K562 (cell line): Measurements from ENCODE around the gene CHD2. TPM values are rescaled to one million over a fixed set of nuclear protein-coding genes. Genes with fewer than 3 reads are reported as not detected.

Experiments
- ARHGAP35 ChIP-seq: fragments of 450-650 bp; IDR thresholded peaks from 2 replicates; pipeline ENCODE4 v1.6.1; 2018; ENCODE audit not compliant: partially characterized antibody
- ATF2 ChIP-seq: sonication (generic); formaldehyde crosslinking; IDR thresholded peaks from 2 replicates; pipeline ENCODE4 v1.8.1; 2022; ENCODE audit warnings: missing genetic modification reagents
- BRCA1 ChIP-seq, 2 experiments: fragments of 450-650 bp in 1 of 2; sonication (generic) in 1 of 2; formaldehyde crosslinking in 1 of 2; IDR thresholded peaks; 2 replicates each; pipeline versions ENCODE4 v1.5.0 to v1.6.1; 2017 to 2020; ENCODE audit warnings: mild to moderate bottlenecking in 1 of 2, missing genetic modification reagents in 1 of 2
- CHAMP1 ChIP-seq: fragments of 450-650 bp; IDR thresholded peaks from 2 replicates; pipeline ENCODE4 v1.6.1; 2016; ENCODE audit warnings: mild to moderate bottlenecking
- GMEB1 ChIP-seq: fragments of 250-450 bp; sonication (Bioruptor Pico); IDR thresholded peaks from 2 replicates; pipeline ENCODE4 v1.4.0; 2020; ENCODE audit warnings: mild to moderate bottlenecking
- MGA ChIP-seq: fragments of 450-650 bp; IDR thresholded peaks from 2 replicates; pipeline ENCODE4 v1.6.1; 2016; ENCODE audit warnings: mild to moderate bottlenecking, moderate library complexity
- ZNF174 ChIP-seq: fragments of 250-450 bp; sonication (Bioruptor Pico); IDR thresholded peaks from 2 replicates; pipeline ENCODE4 v1.4.0; 2020; ENCODE audit warnings: mild to moderate bottlenecking
- ZNF263 ChIP-seq: sonication (generic); formaldehyde crosslinking; IDR thresholded peaks from 2 replicates; pipeline ENCODE4 v1.8.0; 2022; ENCODE audit warnings: mild to moderate bottlenecking, missing genetic modification reagents, borderline replicate concordance
- ZNF324 ChIP-seq: fragments of 250-450 bp; sonication (Bioruptor Pico); IDR thresholded peaks from 2 replicates; pipeline ENCODE4 v1.4.0; 2020; ENCODE audit warnings: mild to moderate bottlenecking
- ZNF354B ChIP-seq: fragments of 250-450 bp; sonication (Bioruptor Pico); IDR thresholded peaks from 2 replicates; pipeline ENCODE4 v1.4.0; 2020
- polyA plus RNA-seq, 8 experiments: library from polyadenylated mRNA; depleted of rRNA in 4 of 8; stranded (reverse) in 5 of 8; unstranded in 3 of 8; fragments of >200 nt; fragmentation: Nextera tagmentation in 2 of 8; fragmentation: Illumina TruSeq in 1 of 8; extraction: Ambion mirVana in 2 of 8; extraction: Trizol in 1 of 8; gene quantifications; 2 replicates each; pipeline versions ENCODE4 v1.2.1 to v1.2.3, GENCODE V29; 2011 to 2014; ENCODE audit warnings: inconsistent platforms in 1 of 8, missing spikeins in 1 of 8
- total RNA-seq, 7 experiments: library from RNA; depleted of rRNA in 6 of 7; stranded (reverse); fragments of >200 nt in 6 of 7; fragmentation: Illumina TruSeq in 2 of 7; extraction: Trizol in 2 of 7; gene quantifications; 2 replicates each; pipeline versions ENCODE4 v1.2.1 to v1.2.3, GENCODE V29; 2011 to 2021; ENCODE audit warnings: low replicate concordance in 1 of 7

CHD2 gene
- total and polyA plus RNA-seq, 9 of the 15 experiments (the other 6 are each of a cell fraction or from before 2014, with no cell fraction given) = 38.9 to 70.8 (median 56.2) TPM

- TF ChIP-seq MGA (no peak), ARHGAP35 (no peak), ZNF263 (CRISPR knock-in tag) (no peak), ZNF174 (CRISPR knock-in tag) (no peak), ATF2 (CRISPR knock-in tag) (no peak), GMEB1 (CRISPR knock-in tag) (no peak), ZNF354B (CRISPR knock-in tag) (no peak), BRCA1 (IDR thresholded peaks at IDR 0.05) (no peak), BRCA1 (CRISPR knock-in tag; IDR thresholded peaks at IDR 0.05) (no peak), ZNF324 (CRISPR knock-in tag) (no peak), CHAMP1 (no peak)
Observed at GRCh38 chr15:92882697-92883162, 17.4 kb upstream of the CHD2 start (continued).
